ENCODE results near the gene SLC39A13.

The SLC39A13 gene

GRCh38 chr11:47407746-47408590 is at the start of gene SLC39A13:
Gene SLC39A13, plus strand, starts transcription at chr11:47408590. Its CDS starts 1,505 bp downstream, at chr11:47410095.
- peak; percentile 86 to 88 (median 87) for DNase-seq (ENCODE audit: low read depth in 3 of 3)

- no peak for DNase-seq (ENCODE audit: low read depth in 3 of 3)
Observed at GRCh38 chr11:47358731-47359051, 49.7 kb upstream of the SLC39A13 start.

- DNase-seq (ENCODE audit: low read depth in 3 of 3), result no peak
Observed at GRCh38 chr11:47359162-47359561, 49.2 kb upstream of the SLC39A13 start.

GRCh38 chr11:47359586-47359985 is 48.8 kb upstream of the SLC39A13 start:
- DNase-seq (ENCODE audit: low read depth in 3 of 3), result no peak

- no peak for DNase-seq (ENCODE audit: low read depth in 3 of 3)
Observed at GRCh38 chr11:47360341-47360740, 48.0 kb upstream of the SLC39A13 start.

GRCh38 chr11:47361419-47361818 is 47.0 kb upstream of the SLC39A13 start:
- no peak for DNase-seq (ENCODE audit: low read depth in 3 of 3)

GRCh38 chr11:47366020-47366490 is 42.3 kb upstream of the SLC39A13 start:
- DNase-seq (ENCODE audit: low read depth in 3 of 3), result no peak

- DNase-seq (ENCODE audit: low read depth in 3 of 3), result no peak
Observed at GRCh38 chr11:47369676-47370075, 38.7 kb upstream of the SLC39A13 start.

GRCh38 chr11:47372422-47372821 is 36.0 kb upstream of the SLC39A13 start:
- no peak for DNase-seq (ENCODE audit: low read depth in 3 of 3)

GRCh38 chr11:47373876-47374719 is 34.3 kb upstream of the SLC39A13 start:
- DNase-seq (ENCODE audit: low read depth in 3 of 3), result peak; percentile 66 to 81 (median 74)

- DNase-seq (ENCODE audit: low read depth in 3 of 3), result no peak
Observed at GRCh38 chr11:47374720-47375019, 33.7 kb upstream of the SLC39A13 start.

- no peak for DNase-seq (ENCODE audit: low read depth in 3 of 3)
Observed at GRCh38 chr11:47375020-47375419, 33.4 kb upstream of the SLC39A13 start.

- DNase-seq (ENCODE audit: low read depth in 3 of 3), result no peak
Observed at GRCh38 chr11:47375546-47376085, 32.8 kb upstream of the SLC39A13 start.

GRCh38 chr11:47376107-47376524 is 32.3 kb upstream of the SLC39A13 start:
- no peak for DNase-seq (ENCODE audit: low read depth in 3 of 3)

GRCh38 chr11:47376525-47377371 is 31.6 kb upstream of the SLC39A13 start:
- DNase-seq (ENCODE audit: low read depth in 3 of 3), result no peak

- DNase-seq (ENCODE audit: low read depth in 3 of 3), result no peak
Observed at GRCh38 chr11:47377571-47378009, 30.8 kb upstream of the SLC39A13 start.

GRCh38 chr11:47378010-47378835 is 30.2 kb upstream of the SLC39A13 start, which contains the start of gene SPI1:
Gene SPI1, minus strand, starts transcription at chr11:47378547. Its CDS starts 194 bp downstream, at chr11:47378353.
- no peak for DNase-seq (ENCODE audit: low read depth in 3 of 3)

GRCh38 chr11:47378836-47379170 is 29.6 kb upstream of the SLC39A13 start:
- no peak for DNase-seq (ENCODE audit: low read depth in 3 of 3)

GRCh38 chr11:47379317-47379716 is 29.1 kb upstream of the SLC39A13 start:
- DNase-seq (ENCODE audit: low read depth in 3 of 3), result no peak

- DNase-seq (ENCODE audit: low read depth in 3 of 3), result no peak
Observed at GRCh38 chr11:47380078-47380477, 28.3 kb upstream of the SLC39A13 start.

- no peak for DNase-seq (ENCODE audit: low read depth in 3 of 3)
Observed at GRCh38 chr11:47383071-47383470, 25.3 kb upstream of the SLC39A13 start.

Data from stimulated activated CD4-positive, alpha-beta T cell treated with anti-CD3 and anti-CD28 coated beads, TNF-alpha, amount 100 ng/mL, for 4 hours (primary cell).